ENCODE results near the gene EML6. TPM values are rescaled to one million over a fixed set of nuclear protein-coding genes. Genes with fewer than 3 reads are reported as not detected.

EML6 gene
- total RNA-seq, 1 donor = 1.1 TPM

DNA sequence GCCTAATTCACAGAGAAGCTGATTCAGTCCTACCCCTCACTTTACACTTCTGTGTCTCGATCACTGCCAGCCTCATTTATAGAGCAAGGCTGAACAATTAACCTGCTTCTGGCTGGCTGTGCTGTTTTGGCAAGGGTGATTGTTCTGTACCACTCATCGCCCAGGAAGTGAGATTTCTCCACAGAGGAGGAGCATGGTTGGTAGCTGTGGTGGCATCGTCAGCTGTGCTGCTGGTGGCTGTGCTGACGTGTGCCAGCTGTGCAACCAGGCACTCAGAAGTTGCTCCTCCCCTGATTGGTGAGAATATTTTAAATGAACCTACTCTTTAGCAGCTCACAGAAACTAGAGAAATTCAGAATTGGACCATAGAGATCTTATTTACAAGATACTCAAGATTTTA is 158.3 kb downstream of the EML6 start:
- H3K9me3 ChIP-seq (ENCODE audit: low read depth, low read length) = no peaks in the 10 kb centered on the region
- no peak for DNase-seq (ENCODE audit: insufficient read length, low spot score, missing footprints)
- H3K36me3 ChIP-seq (ENCODE audit: insufficient read depth, low read length) = no peaks in the 10 kb centered on the region
- no peaks in the 10 kb centered on the region for H3K4me1 ChIP-seq (ENCODE audit: insufficient read depth, low read length)
- H3K4me2 ChIP-seq (ENCODE audit: insufficient read depth, low read length) = no peak overlapping the region
- H3K27me3 ChIP-seq (ENCODE audit: insufficient read depth, low read length) = no peaks in the 10 kb centered on the region
- H3K79me2 ChIP-seq (ENCODE audit: insufficient read depth, low read length) = no peaks in the 10 kb centered on the region
- H3K27ac ChIP-seq (ENCODE audit: low read depth, low read length) = no peak overlapping the region
- no peaks in the 10 kb centered on the region for H4K20me1 ChIP-seq (ENCODE audit: insufficient read depth, low read length)
- TF ChIP-seq CTCF (IDR thresholded peaks at IDR 0.05; ENCODE audit: extremely low read depth, low read depth, low read length) = no peak
- H3K4me3 ChIP-seq (ENCODE audit: insufficient read depth, low read length) = no peak overlapping the region
- H2AFZ ChIP-seq (ENCODE audit: low read length) = peak overlapping the region; percentile 68

GRCh38 chr2:54885891-54886290 is 162.4 kb downstream of the EML6 start:
- no peak overlapping the region for H3K27ac ChIP-seq (ENCODE audit: low read depth, low read length)
- H3K4me1 ChIP-seq (ENCODE audit: insufficient read depth, low read length) = no peaks in the 10 kb centered on the region
- H3K27me3 ChIP-seq (ENCODE audit: insufficient read depth, low read length) = peaks cover 21% of the 10 kb centered on the region
- no peaks in the 10 kb centered on the region for H3K36me3 ChIP-seq (ENCODE audit: insufficient read depth, low read length)
- no peaks in the 10 kb centered on the region for H3K9me3 ChIP-seq (ENCODE audit: low read depth, low read length)
- no peak overlapping the region for H2AFZ ChIP-seq (ENCODE audit: low read length)
- no peaks in the 10 kb centered on the region for H3K79me2 ChIP-seq (ENCODE audit: insufficient read depth, low read length)
- no peaks in the 10 kb centered on the region for H4K20me1 ChIP-seq (ENCODE audit: insufficient read depth, low read length)
- TF ChIP-seq CTCF (IDR thresholded peaks at IDR 0.05; ENCODE audit: extremely low read depth, low read depth, low read length) = no peak
- H3K4me3 ChIP-seq (ENCODE audit: insufficient read depth, low read length) = no peak overlapping the region
- no peak for DNase-seq (ENCODE audit: insufficient read length, low spot score, missing footprints)
- no peak overlapping the region for H3K4me2 ChIP-seq (ENCODE audit: insufficient read depth, low read length)

DNA sequence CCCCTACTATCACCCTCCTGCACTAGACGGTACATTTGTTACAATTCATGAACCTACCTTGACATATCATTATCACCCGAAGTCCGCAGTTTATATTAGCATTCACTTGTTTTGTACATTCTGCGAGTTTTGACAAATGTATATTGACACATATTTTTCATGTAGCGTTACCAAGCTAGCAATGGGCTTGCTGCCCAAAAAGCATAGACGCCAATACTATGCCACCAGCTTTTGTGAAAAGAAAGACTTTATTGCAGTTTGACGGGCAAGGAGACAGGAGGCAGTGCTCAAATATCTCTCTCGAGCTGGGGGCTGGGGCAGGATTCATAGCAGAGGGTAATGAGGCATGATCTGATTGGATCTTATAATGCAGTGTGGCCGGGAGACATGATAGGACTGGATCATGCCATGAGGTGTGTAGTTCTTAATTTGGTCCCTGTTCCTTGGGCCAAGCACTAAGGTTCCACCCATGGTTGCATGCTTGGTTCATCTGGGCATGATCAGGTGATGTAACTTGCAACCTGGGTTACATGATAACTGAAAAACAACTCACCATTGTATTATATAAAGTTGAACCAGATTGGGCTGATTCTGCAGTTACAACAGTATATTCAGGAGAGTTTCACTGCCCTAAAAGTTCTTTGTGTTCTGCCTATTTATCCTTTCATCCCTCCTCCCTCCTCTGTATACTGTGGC is 164.5 kb downstream of the EML6 start:
- Histone ChIP-seq H3K27me3 (ENCODE audit: insufficient read depth, low read length) (peaks cover 21% of the 10 kb centered on the region), H3K27ac (ENCODE audit: low read depth, low read length) (no peak overlapping the region), H3K4me1 (ENCODE audit: insufficient read depth, low read length) (no peaks in the 10 kb centered on the region), H2AFZ (ENCODE audit: low read length) (no peak overlapping the region), H3K9me3 (ENCODE audit: low read depth, low read length) (no peaks in the 10 kb centered on the region), H3K36me3 (ENCODE audit: insufficient read depth, low read length) (no peaks in the 10 kb centered on the region), H3K79me2 (ENCODE audit: insufficient read depth, low read length) (no peaks in the 10 kb centered on the region), H4K20me1 (ENCODE audit: insufficient read depth, low read length) (no peaks in the 10 kb centered on the region), H3K4me2 (ENCODE audit: insufficient read depth, low read length) (no peak overlapping the region), H3K4me3 (ENCODE audit: insufficient read depth, low read length) (no peak overlapping the region)
- peak; percentile 26 for DNase-seq (ENCODE audit: insufficient read length, low spot score, missing footprints)
- no peak for TF ChIP-seq CTCF (IDR thresholded peaks at IDR 0.05; ENCODE audit: extremely low read depth, low read depth, low read length)

- no peak for DNase-seq (ENCODE audit: insufficient read length, low spot score, missing footprints)
- no peak overlapping the region for H3K4me3 ChIP-seq (ENCODE audit: insufficient read depth, low read length)
- no peak overlapping the region for H3K27ac ChIP-seq (ENCODE audit: low read depth, low read length)
- no peak overlapping the region for H3K4me2 ChIP-seq (ENCODE audit: insufficient read depth, low read length)
- peaks cover 21% of the 10 kb centered on the region for H3K27me3 ChIP-seq (ENCODE audit: insufficient read depth, low read length)
- no peaks in the 10 kb centered on the region for H3K4me1 ChIP-seq (ENCODE audit: insufficient read depth, low read length)
- TF ChIP-seq CTCF (IDR thresholded peaks at IDR 0.05; ENCODE audit: extremely low read depth, low read depth, low read length) = no peak
- no peak overlapping the region for H2AFZ ChIP-seq (ENCODE audit: low read length)
- no peaks in the 10 kb centered on the region for H3K36me3 ChIP-seq (ENCODE audit: insufficient read depth, low read length)
- no peaks in the 10 kb centered on the region for H3K9me3 ChIP-seq (ENCODE audit: low read depth, low read length)
- no peaks in the 10 kb centered on the region for H4K20me1 ChIP-seq (ENCODE audit: insufficient read depth, low read length)
- H3K79me2 ChIP-seq (ENCODE audit: insufficient read depth, low read length) = no peaks in the 10 kb centered on the region
Observed at GRCh38 chr2:54889053-54889452, 165.6 kb downstream of the EML6 start.
